Testis (tissue), 2 donors: ENCODE results near the gene TOLLIP.

Experiments used
- POLR2A ChIP-seq: fragments of 450-650 bp; IDR thresholded peaks from one replicate; pipeline ENCODE4 v1.6.1; 2017; ENCODE audit warnings: antibody characterized with exemption, mild to moderate bottlenecking, moderate library complexity
- TF ChIP-seq, protein P1 (sequence below), 3 experiments: fragments of 450-650 bp in 2 of 3; fragments of 200-600 bp in 1 of 3; sonication (generic) in 1 of 3; IDR thresholded peaks; one replicate each; pipeline ENCODE4 v1.5.1; 2016 to 2019; ENCODE audit warnings: antibody characterized with exemption in 3 of 3, mild to moderate bottlenecking in 2 of 3, moderate library complexity in 1 of 3

DNA sequence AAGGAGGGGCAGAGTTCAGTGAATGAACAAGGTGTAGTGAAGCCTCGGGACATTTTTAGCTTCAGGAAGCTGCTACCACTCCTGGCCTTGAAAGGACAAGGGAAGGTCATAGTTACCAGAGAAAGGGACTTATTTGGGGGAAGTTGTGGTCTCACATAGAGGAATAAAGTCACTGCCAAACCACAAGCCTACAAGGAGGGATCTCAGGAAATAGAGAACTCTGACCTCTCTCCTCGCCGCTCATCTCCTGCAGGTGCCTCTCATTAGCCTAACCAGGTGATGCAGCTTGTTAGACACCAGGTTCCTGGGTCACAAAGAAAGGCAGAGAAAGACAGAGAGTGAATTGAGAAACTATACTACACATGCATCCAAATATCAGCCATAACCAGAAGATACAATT is 14.3 kb upstream of the TOLLIP start:
- TF ChIP-seq, protein P1, sequence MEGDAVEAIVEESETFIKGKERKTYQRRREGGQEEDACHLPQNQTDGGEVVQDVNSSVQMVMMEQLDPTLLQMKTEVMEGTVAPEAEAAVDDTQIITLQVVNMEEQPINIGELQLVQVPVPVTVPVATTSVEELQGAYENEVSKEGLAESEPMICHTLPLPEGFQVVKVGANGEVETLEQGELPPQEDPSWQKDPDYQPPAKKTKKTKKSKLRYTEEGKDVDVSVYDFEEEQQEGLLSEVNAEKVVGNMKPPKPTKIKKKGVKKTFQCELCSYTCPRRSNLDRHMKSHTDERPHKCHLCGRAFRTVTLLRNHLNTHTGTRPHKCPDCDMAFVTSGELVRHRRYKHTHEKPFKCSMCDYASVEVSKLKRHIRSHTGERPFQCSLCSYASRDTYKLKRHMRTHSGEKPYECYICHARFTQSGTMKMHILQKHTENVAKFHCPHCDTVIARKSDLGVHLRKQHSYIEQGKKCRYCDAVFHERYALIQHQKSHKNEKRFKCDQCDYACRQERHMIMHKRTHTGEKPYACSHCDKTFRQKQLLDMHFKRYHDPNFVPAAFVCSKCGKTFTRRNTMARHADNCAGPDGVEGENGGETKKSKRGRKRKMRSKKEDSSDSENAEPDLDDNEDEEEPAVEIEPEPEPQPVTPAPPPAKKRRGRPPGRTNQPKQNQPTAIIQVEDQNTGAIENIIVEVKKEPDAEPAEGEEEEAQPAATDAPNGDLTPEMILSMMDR (IDR thresholded peaks at IDR 0.05): no peak
- no peak for TF ChIP-seq POLR2A
